ENCODE results near the gene TVP23A.
A peak's percentile ranks its signal among the peaks of the same experiment; 100 is the strongest.
"Not testable (repeated sequence)": the region's sequence is repeated elsewhere in the genome, so short reads cannot be mapped to it uniquely, and the experiment has no call there.

The TVP23A gene

DNA sequence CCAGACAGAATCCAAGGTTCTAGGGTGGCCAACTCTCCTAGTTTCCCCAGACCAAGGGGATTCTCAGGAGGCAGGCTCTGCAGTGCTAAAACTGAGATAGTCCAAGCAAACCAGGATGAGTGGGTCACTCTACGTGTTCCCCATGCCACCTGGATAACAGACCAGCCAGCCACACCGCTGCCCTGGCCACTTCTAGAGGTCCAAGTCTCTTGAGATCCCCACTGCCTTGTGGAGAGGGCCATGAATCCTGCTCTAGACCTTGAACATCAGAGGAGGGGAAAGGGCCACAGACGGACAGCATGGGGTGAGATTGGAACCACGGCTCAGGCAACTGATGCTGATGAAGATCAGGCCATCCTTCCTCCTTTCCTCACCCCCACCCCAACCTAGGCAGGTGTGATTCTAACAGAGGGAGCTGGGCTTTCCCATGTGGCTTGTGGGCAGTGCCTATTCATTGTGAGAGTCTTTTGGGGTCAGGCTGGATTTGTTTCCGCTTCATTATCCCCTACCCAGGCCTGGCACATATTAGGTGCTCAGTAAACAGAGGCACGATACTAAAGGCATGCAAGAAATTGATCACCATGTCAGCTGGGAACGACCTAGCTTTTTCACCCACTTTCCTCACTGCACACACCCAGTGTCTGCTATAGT is 16.8 kb upstream of the TVP23A start:
- DNase-seq = no peak

DNA sequence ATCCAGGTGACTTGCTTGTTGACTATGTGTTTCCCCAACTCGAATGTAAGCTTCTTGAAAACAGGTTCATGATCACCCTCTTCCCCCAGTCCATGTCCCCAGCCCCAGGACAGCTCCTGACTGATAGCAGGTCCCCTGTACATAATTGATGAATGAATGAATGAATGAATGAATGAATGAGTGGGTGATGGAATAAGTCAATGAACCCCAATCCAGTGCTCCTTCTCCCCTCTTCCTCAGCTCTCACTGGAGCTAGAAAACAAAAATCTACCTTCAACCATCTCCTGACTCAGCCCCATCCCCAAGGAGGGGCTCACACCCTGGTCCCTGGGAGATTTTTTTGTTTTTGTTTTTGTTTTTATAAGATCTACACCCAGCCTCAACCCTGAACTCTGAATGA is 16.2 kb upstream of the TVP23A start:
- no peak for DNase-seq

DNA sequence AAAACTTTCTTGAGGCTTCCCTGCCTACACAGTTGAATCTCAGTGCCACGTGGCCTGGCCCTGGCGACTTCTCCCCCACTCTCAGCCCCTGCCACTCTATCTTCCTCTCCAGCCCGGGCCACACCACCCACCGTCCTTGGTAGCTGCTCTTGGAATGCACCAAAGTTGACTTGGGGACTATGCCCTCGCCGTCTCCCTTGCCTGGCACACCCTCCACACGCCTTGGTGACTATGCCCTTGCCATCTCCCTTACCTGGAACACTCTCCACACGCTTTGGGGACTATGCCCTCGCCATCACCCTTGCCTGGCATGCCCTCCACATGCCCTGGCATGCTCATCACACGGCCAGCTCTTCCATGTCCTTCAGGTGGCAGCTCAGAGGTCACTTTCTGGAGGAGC is 15.5 kb upstream of the TVP23A start:
- DNase-seq = no peak

DNA sequence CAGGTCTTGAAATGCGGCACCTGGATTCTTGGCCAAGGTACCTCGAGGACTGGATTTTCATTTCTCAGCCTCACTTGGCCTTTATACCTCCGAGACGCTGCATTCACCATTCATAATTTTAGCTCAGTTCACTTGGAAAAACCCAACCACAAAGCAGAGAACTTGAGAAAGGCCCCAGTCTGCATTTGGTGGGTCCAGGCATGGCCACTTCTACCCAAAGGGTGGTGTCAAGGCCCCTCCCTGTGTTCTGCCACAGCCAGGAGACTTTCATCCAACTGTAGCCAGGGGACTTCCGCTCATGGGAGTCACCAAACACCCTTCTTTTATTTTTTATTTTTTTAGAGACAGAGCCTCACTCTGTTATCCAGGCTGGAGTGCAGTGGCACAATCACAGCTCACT is 14.7 kb upstream of the TVP23A start:
- DNase-seq = no peak

DNA sequence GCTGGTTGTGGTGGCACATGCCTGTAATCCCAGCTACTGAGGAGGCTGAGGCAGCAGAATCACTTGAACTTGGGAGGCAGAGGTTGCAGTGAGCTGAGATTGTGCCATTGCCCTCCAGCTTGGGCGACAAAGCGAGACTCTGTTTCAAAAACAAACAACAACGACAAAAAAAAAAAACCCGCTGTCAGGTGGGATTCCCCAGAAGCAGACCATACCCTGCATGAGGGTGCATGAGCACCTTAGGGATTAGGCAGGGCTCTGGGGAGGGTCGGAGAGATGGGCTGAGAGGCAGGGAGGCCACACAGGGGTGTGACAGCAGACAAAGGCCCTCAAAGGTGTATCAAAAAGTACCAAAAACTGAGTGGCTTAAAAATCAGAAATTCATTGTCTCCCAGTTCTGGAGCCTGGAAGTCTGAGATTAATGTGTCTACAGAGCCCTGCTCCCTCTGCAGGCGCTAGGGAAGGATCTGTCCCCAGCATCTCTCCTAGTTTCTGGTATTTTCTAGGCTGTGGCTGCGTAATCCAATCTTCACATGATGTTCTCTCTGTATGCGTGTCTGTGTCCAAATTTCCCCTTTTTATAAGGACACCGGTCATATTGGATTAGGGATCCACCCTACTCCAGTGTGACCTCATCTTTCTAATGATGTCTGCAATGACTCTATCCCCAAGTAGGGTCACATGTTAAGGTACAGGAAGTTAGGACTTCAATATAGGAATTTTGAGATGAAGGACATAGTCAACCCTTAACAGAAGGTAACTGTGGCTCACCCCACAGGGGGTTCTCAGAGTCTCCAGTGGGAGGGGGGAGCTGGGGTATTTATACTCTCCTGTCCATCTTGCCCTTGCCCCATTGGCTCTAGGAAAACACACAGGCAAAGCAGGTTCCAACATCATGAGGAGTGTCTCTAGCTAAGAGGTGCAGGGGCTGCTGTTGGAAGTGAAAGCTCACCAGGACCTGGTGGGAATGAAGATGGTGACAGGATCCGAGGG is 13.6 kb upstream of the TVP23A start:
- DNase-seq = no peak

DNA sequence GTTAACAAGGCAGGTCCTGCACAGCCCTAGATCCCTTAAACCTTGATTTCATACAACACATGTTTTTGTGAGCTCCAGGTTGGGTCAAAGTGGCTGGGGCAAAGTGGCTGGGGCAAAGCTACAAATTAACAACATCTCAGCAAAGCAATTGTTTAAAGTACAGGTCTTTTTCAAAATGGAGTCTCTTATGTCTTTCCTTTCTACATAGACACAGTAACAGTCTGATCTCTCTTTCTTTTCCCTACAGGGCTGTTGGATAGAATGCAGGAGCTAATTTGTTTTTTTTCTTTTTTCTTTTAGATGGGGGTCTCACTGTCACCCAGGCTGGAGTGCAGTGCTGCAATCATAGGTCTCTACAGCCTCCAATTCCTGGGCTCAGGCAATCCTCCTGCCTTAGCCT is 11.6 kb upstream of the TVP23A start:
- DNase-seq = not testable (repeated sequence)

DNA sequence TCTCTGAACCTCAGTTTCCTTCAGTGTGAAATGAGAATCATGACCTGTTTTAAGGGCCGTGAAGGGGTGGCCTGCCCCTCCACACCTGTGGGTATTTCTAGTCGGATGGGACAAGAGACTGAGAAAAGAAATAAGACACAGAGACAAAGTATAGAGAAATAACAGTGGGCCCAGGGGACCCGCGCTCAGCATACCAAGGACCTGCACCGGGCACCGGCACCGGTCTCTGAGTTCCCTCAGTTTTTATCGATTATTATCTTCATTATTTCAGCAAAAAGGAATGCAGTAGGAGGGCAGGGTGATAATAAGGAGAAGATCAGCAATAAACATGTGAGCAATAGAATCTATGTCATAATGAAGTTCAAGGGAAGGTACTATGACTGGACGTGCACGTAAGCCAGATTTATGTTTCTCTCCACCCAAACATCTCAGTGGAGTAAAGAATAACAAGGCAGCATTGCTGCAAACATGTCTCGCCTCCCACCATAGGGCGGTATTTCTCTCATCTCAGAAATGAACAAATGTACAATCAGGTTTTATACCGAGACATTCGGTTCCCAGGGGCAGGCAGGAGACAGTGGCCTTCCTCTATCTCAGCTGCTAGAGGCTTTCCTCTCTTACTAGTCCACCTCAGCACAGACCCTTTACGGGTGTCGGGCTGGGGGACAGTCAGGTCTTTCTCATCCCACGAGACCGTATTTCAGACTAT is 10.9 kb upstream of the TVP23A start:
- DNase-seq = not testable (repeated sequence)

DNA sequence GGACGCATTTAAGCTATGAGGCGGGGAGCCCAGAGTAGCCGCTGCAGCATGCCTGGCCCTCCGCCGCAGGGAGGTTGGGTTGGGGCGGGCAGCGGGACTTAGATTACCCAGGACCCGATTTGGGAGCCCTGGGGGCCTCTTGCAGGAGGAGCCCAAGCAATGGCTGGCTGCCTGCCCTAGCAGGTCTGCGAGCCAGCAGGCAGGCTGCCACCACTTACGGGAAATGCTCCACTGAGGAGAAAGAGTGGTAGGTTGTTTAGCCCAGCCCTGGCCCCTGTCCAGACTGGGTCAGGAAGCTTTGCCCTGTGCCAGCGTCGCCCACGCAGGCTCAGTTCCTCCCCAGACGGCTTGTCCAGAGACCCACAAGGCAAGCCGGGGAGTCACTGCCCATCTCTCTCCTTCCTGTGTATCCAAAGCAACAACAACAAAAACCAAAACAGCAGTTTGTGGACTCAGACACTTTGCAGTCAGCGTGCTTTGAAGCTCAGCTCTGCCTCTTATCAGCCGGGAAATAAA is 10.3 kb upstream of the TVP23A start:
- no peak for DNase-seq

DNA sequence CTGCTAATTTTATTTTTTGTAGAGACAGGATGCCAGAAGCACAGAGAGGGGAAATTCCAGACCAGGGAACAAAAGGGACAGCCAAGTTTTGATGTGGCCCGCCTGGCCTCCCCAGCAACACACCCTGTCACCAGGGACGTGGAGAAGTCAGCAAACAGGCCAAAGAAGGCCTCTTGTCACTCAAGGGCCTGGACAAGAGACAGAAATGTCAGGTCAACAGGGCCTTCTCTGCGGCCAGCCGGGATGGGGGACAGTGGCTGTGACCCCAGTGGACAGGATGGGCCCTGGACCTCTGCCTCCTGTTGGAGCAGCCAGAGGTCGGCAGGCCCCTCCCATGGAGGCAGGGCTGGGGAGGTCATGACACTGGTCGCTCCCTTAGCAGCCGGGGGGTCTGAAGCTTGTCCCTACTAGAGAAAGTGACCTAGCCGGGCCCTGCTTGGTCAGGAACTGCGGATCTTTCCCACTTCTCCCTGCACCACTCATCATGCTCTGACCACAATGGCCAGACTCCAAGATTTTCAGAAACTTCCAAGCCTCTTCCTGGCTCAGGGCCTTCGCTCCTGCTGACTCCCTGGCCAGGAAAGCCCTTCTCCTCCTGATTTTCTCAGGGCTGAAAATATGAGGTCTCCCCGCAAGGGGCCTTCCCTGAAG is 9.2 kb upstream of the TVP23A start:
- DNase-seq = no peak

DNA sequence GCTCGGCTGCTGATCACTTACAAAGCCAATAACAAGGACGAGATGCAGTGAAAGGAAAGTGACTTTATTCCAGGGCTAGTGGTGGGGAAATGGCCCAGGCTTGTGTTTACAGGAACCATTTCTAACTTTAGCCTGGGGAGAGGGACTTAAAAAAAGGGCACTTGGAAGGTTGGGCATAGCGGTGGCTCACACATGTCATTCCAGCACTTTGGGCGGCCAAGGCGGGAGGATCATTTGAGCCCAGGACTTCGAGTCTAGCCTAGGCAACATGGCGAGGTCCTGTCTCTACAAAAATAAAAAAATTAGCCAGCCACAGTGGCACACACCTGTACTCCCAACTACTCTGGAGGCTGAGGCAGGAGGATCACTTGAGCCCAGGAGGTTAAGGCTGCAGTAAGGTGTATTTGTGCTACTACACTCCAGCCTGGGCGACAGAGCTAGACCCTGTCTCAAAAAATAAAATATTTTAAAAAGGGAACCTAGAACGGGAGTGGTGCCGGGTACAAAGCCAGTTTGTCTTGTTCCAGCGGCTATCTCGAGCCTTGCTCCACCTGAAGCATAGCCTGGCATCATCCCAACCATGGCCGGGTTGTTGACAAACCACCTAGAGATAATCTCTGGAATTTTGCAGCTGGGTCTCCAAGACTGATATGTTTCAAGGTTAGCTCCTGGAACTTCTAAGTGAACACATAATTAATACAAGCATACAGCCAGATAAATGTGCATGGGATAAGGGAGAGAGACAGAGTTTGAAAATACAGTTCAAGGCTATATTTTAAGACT is 5.7 kb upstream of the TVP23A start:
- DNase-seq = no peak

DNA sequence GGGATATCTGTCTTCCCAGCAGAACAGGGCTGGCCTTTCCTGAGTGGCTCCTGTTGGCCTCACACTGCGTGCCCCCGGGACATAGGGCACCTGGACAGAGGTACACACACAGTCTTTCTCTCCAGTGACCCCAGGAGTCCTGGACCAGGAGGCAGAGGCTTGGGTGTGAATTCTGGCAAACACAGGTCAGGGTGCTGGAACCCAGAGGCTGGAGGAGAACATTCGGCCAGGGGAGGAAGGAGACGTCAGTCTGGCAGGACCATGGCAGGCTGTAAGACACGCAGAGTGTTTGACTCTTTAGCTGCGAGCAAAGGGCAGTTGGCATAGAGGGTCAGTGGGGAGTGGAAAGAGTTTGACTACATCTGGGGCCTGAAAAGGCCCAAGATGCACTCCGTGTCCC is 4.1 kb upstream of the TVP23A start:
- no peak for DNase-seq

DNA sequence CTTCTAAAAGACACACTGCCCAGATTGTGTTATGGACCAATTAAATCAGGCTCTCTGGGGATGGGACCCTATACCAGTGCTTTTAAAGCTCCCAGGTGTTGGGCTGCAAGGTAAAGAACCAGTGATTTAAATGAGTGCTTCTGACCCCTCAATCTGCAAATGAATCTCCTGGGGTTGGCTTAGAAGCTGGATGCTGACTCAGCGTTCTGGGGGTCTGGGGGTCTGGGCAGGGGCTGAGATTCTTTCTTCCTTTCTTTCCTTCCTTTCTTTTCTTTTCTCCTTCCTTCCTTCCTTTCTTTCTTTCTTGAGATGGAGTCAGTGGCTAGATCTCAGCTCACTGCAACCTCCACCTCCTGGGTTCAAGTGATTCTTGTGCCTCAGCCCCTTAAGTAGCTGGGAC is 2.0 kb upstream of the TVP23A start:
- DNase-seq = no peak

DNA sequence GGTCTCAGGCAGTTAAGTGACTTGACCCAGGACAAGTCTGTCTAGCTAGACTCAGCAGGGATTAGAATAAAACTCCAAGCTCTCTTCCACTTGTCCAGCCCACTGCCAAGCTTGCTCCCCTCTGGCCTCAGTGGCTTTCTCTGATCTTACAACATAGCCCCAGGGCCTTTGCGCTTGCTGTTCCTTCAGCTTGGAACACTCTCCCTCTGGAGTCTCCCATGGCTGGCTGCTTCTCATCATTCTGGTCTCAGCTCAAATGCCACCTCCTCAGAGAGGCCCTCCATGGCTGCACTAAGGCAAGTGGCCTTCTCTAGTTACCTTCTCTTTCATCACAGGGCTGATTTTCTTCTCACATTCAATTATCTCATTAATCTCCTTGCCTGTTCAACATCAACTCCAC is 1.1 kb downstream of the TVP23A start:
- no peak for DNase-seq

DNA sequence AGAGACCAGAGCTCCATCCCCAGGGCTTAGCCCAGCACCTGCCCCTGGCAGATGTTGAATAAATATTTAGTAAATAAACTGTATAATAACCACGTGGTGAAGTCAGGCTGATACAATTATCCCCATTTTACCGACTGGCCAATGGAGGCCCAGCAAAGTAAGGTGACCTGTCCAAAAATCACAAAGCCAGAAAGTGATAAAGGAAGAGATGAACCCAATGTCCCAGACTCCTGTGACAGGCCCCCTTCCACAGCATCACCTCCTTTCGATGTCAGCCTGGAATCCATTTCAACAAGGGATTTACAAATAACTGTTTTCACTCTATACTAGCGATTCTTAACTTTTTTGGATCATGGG is 5.5 kb downstream of the TVP23A start:
- no peak for DNase-seq

DNA sequence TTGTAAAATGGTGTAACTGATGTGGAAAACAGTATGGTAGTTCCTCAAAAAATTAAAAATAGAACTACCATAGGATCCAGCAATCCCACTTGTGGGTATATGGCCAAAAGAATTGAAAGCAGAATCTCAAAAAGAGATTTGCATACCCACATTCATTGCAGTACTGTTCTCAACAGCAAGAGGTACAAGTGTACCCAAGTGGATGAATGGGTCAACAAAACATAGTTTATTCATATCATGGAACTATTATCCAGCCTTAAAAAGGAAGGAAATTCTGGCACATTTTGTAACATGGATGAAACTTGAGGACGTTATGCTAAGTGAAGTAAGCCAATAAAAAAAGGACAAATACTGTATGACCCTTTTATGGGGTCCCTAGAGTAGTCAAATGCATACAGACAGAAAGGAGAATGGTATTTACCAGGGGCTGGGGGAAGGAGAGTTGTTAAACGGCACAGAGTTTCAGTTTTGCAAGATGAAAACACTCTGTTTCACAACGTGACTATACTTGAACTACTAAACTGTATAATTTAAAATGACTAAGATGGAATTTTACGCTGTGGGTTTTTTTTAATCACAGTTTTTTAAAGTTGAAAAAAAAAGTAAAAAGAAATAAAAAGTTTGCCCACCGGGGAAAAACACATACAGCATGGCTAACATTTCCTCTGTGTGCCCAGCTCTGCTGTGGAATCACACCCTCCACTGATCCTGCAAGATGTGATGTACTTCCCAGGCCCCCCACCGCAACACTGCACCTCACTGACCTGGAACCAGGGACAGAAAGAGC is 6.1 kb downstream of the TVP23A start:
- no peak for DNase-seq

DNA sequence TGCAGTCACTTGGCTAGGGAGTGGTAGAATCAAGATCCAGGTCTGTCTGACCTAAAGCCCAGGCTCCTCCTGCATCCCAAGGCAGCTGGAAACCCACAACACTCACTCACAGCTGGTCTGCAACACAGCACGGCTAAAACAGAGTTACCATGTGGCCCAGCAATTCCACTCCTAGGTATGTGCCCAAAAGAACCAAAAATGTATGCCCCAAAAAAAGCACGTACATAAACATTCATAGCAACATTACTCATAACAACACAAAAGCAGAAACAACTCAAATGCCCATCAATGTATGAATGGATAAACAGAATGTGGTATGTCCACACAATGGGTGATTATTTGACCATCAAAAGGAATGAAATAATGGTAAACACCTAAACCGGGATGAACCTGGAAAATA is 8.9 kb downstream of the TVP23A start:
- no peak for DNase-seq

DNA sequence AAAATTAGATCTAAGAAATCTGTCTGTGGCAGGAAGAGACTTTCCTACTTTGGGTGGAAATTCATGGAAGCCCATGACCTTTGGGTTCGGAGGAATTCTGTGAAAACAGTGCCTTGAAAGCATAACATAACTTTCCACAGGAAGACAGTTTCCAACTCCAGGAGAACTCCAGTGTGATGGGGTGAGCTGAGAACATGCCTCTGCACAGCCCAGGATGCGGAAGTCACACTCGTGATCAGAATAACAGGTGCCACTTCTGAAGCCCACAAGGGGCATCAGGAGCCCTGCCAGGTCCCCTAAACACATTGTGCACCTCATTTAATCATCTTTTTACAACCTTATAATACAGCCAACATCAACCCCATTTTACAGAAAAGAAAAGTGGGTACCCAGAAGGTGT is 9.7 kb downstream of the TVP23A start:
- DNase-seq = no peak

DNA sequence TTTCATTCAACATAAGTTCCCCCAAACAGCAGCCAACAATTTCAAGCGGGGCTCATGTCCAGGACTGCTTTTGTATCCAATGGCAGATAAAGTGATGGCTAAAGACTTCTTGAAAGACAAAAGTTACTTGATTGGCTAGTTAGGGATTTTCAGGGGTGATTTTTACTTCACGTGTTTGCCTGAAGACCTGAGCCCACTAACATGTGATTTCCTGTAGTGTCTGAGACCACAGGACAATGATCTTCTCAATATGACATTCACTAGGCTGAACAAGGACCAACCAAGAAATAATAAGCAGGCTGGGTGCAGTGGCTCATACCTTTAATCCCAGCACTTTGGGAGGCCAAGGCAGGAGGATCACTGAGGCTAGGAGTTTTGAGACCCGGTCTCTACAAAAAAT is 10.4 kb downstream of the TVP23A start:
- no peak for DNase-seq

DNA sequence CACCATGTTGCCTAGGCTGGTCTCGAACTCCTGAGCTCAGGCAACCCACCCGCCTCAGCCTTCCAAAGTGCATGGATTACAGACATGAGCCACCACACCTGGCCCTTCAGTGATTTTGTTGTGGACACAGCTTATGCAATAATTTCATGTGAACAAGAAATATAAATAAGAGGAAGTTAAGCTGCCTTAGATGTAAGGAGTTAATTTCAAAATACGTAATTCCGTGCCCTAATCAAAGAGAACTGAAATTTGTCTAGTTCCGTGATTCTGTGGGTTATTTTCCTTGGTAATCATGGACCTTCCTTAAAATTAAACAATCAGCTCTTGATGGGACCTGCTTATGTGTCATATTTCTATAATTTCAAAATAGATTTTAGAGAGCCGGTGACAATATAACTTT is 11.9 kb downstream of the TVP23A start:
- peak; percentile 2 for DNase-seq

DNA sequence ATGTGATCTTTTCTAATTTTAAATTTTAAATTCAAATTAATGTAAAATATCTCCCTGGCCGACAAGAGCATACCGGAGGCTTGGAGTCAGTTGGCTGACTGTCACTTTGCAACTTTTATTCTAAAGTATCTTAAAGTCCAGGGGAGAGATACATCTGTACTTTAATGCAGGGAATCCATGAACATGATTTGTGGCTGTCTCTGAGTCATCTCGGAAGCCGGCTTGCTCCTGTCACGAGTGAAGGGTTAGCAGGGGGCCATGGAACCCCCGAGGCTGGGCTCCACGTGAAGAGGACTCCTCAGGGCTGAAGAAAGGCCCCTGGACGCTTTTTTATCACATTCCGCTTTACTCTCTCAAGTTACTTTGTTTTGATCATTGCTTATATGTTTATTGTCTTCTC is 13.3 kb downstream of the TVP23A start:
- DNase-seq = no peak

DNA sequence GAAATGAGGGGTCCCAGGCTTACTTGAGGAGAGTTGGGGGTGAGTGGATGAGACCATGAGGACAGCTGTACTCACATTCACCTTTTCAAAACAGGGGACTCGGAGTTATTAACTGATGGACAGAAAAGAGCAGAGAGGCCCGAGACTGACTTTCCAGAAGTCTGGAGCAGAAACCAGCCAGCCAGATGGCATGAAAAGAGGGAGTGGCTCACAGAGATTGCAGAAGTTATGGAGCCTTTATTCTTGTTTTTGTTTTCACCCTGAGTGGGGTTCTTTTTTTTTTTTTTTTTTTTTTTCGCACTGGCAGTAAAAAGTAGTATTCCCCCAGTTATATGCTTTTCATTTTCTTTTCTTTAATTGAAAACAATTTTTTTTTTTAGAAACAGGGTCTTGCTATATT is 18.9 kb downstream of the TVP23A start:
- no peak for DNase-seq

All from CD4-positive, alpha-beta T cell treated with Interleukin-10 for 1 hour (primary cell).